Measurements from ENCODE around the gene ADNP2.

DNA sequence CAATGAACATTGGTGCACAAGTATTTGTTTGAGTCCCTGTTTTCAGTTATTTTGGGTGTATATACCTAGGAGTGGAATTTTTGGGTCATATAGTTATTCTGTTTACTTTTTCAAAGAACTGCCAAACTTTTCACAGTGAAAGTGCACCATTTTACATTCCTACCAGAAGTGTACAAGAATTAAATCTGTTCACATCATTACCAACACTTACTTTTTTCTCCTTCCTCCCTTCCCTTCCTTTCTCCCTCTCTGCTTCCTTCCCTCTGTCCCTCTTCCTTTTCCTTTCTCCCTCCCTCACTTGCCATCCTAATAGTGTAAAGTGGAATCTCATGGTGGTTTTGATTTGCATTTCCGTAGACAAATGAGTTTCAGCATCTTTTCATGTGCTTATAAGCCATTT is 11.9 kb downstream of the ADNP2 start:
- TF ChIP-seq, protein P1, sequence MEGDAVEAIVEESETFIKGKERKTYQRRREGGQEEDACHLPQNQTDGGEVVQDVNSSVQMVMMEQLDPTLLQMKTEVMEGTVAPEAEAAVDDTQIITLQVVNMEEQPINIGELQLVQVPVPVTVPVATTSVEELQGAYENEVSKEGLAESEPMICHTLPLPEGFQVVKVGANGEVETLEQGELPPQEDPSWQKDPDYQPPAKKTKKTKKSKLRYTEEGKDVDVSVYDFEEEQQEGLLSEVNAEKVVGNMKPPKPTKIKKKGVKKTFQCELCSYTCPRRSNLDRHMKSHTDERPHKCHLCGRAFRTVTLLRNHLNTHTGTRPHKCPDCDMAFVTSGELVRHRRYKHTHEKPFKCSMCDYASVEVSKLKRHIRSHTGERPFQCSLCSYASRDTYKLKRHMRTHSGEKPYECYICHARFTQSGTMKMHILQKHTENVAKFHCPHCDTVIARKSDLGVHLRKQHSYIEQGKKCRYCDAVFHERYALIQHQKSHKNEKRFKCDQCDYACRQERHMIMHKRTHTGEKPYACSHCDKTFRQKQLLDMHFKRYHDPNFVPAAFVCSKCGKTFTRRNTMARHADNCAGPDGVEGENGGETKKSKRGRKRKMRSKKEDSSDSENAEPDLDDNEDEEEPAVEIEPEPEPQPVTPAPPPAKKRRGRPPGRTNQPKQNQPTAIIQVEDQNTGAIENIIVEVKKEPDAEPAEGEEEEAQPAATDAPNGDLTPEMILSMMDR (IDR thresholded peaks at IDR 0.05) = no peak
- no peak for TF ChIP-seq POLR2A (IDR thresholded peaks at IDR 0.05)
